GM12873 (cell line): ENCODE measurements around the gene LRMDA.

Source experiments
- CTCF ChIP-seq: IDR thresholded peaks from 2 replicates; pipeline ENCODE4 v1.5.1; 2012; ENCODE audit warnings: low read depth, mild to moderate bottlenecking, moderate library complexity, low read length, control low read depth; ENCODE audit not compliant: insufficient read depth; ENCODE audit errors: missing control alignments

Gene LRMDA

GRCh38 chr10:76336213-76336963 lies 905.0 kb downstream of the LRMDA start:
- no peak for TF ChIP-seq CTCF

DNA sequence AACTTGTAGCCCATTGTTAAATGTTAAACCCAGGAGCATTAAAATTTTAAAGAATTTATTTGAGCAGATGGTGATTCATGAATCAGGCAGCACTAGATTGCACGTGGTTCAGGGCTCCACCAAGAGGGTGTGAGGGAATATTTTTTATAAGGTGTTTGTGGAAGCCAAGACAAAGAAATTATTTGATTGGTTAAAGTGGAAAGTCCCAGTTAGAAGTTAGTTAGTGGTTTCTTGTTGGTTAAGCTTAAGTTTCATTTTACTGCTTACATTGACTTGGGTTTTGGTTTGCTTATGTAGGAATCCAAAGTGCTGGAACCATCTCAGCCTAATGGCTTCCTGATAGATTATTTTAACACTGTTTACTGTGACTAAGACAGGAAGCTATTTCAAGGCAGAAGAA lies 906.2 kb downstream of the LRMDA start:
- no peak for TF ChIP-seq CTCF

GRCh38 chr10:76338187-76338586 lies 906.8 kb downstream of the LRMDA start:
- TF ChIP-seq CTCF = no peak

DNA sequence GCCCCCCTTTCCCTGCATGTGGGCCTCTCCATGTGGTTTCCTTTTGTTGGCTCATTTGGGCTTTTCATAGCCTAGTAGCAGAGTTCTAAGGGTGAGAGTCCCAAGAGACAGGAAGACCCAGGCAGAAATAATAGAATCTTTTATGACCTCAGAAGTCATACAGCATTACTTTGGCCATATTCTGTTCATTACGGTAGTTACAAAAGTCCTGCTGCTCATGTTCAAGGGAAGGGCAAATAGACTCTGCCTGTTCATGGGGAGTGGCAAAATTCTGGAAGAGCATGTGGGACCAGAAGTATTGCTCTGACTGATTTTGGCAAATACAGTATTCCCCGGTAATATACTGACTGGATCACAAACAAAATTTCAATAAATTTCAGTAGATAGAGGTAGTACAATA lies 910.3 kb downstream of the LRMDA start:
- TF ChIP-seq CTCF = no peak

DNA sequence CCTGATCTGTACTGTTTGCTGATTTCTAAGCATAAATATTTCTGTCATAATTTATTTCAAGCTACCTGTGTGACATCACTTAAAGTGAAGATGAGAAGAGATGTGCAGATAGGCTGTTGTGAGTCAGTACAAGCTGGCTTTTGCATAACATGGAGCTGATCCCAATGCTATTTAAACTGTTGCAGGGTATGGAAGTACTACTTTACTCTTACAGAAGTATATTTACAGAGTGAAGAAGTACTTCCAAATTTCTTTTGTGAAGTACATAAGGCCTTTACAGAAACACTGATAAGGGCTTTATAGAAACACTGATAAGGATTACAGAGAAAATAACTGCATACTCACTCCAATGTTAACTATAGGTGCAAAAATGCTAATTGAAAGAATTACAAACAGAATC lies 911.6 kb downstream of the LRMDA start:
- TF ChIP-seq CTCF = no peak

DNA sequence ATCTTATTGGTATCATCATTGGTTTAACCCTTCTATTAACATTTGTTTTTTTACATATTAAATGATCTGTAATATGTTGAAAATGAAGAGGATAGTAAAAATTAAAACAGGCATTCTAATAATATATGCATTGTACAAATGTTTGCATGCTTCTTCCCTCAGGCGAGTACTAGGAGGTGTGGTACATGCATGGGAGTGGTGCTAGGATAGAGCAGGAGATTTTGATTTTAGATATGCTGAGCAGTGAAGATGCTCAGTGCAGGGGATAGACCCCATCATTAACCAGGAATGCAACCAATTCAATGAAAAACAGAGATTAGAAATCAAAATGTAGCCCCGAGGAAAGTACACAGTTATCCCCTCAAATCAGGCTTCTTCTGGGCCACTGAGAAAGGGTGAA lies 916.4 kb downstream of the LRMDA start:
- no peak for TF ChIP-seq CTCF

- no peak for TF ChIP-seq CTCF
Measured at GRCh38 chr10:76350583-76350982, 919.2 kb downstream of the LRMDA start.
